GM10266 (cell line): ENCODE measurements around the gene RFT1.
A peak's percentile ranks its signal among the peaks of the same experiment; 100 is the strongest.

Experiments used
- DNase-seq: peaks from one replicate; pipeline ENCODE4 v3.0.0; 2012; ENCODE audit errors: extremely low spot score
- TF ChIP-seq, protein P1 (sequence below): IDR thresholded peaks from 2 replicates; pipeline ENCODE4 v1.5.1; 2012; ENCODE audit warnings: mild to moderate bottlenecking, low read depth; ENCODE audit not compliant: control insufficient read depth, insufficient read depth; ENCODE audit errors: missing control alignments

The RFT1 gene

DNA sequence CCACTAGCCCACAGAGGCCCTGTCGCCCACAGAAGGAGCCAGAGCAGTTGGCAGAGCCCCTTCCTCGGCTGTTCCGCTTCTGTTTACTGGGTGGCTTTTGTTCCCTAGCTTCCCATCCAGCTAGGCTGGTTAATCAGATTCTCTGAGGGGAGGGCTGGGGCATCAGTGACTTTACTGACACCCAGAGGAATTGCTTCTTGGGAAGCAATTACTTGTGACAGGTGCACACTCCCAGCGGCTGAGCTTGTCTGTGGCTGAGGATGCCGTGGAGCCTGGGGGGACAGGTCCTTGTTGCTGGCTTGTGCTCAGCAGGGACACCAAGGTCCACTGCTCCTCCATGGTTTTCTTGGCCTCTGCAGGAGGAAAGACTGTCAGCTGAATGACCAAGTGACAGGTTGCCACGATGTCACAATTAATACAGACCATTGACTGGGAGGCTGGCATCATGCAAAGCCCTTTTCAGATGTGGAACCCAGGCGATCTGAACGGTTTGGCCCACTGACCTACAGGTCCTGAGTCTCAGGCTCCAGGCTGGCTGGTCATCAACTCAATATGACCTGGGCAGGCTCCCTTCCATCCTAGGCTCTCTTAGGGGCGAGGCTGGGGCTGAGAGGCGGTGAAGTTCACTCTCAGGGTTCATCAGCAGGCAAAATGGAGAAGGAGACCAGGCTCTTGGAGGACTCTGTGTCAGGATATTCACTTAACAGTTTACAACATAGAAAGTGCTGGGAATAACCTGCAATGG, 52.6 kb downstream of the RFT1 start:
- no peak for DNase-seq
- TF ChIP-seq, protein P1, sequence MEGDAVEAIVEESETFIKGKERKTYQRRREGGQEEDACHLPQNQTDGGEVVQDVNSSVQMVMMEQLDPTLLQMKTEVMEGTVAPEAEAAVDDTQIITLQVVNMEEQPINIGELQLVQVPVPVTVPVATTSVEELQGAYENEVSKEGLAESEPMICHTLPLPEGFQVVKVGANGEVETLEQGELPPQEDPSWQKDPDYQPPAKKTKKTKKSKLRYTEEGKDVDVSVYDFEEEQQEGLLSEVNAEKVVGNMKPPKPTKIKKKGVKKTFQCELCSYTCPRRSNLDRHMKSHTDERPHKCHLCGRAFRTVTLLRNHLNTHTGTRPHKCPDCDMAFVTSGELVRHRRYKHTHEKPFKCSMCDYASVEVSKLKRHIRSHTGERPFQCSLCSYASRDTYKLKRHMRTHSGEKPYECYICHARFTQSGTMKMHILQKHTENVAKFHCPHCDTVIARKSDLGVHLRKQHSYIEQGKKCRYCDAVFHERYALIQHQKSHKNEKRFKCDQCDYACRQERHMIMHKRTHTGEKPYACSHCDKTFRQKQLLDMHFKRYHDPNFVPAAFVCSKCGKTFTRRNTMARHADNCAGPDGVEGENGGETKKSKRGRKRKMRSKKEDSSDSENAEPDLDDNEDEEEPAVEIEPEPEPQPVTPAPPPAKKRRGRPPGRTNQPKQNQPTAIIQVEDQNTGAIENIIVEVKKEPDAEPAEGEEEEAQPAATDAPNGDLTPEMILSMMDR, result no peak

DNA sequence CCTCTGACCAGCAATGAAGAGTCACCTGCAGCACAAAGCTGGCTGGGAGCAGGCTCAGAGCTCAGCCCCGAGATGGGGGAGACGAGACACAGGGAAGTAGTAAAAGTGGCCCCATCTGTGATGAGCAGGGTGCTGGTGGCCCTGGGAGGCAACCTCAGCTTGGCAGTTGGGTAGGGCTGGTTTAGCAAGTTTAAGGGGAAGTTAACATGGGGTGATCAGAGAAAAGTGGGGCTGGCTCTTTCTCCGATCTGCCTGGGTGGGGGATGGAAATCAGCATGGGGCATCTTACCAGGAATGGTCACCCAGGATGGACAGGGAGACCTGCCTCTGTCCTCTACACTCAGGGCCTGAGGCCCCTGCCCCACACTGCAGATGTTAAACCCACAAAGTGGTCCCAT, 54.5 kb downstream of the RFT1 start:
- TF ChIP-seq, protein P1, result no peak
- DNase-seq, result no peak

DNA sequence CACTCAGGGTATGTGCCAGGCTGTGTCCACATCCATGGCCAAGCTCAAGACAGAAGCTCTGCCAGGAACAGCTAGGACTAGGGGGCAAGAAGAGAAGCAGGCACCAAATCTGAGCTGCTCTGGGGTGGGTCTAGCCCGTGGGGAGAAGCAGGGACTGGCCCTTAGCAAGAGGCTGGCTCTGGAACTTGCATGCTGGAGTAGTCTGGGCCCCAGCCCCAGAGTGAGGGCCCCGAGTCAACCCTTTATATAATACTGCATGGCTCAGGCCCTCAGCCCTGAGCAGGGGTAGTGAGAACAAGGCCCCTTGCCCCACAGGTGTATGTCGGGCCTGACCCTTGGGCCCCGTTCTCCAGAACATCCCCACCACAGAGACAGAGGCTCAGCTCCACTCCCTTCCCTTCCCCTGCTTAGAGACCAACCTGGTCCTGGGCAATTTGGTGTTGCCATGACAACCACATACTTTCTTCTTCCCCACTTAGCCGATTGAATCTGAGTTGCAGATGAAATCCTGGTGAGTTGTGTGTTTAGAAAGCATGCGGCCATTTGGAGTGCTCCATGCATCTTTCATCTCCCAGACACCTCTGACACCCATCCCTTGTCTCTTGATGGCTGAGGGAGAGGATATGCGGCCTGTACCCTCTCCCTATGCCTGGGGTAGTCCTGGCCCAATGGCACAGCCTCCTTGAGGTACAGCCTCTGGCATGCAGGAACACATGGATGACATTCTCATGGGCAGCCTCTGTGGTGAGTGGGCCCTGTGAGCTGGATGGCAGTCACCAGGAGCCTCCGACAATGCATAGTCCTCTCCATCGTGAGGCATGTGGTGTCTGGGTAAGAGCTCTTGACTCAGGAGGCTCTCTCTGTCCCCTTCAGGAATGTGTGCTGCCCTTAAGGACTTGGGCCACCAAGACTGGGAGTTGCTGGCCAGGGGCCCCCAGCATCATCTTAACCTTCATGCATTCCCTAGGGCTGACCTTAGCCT, 55.2 kb downstream of the RFT1 start:
- DNase-seq, result no peak

DNA sequence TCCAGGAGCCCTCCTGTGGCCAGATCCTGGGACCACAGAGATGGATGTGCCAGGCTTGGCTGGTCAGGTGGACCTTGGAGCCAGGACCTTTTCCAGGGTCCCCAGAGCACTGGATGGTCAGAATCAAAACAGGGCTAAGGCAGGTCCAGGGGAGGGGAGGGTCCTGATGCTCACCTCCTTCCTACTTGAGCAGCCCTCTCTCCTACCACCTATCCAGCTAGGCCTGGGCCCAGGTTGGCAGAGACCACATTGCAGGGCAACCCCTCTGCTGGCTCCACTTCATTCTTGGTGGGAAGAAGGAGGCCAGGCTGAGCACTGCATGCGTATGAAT, 55.9 kb downstream of the RFT1 start:
- TF ChIP-seq, protein P1, result no peak
- DNase-seq, result no peak

More for the DNA sequence above, 55.2 kb downstream of the RFT1 start:
- TF ChIP-seq, protein P1, result no peak

DNA sequence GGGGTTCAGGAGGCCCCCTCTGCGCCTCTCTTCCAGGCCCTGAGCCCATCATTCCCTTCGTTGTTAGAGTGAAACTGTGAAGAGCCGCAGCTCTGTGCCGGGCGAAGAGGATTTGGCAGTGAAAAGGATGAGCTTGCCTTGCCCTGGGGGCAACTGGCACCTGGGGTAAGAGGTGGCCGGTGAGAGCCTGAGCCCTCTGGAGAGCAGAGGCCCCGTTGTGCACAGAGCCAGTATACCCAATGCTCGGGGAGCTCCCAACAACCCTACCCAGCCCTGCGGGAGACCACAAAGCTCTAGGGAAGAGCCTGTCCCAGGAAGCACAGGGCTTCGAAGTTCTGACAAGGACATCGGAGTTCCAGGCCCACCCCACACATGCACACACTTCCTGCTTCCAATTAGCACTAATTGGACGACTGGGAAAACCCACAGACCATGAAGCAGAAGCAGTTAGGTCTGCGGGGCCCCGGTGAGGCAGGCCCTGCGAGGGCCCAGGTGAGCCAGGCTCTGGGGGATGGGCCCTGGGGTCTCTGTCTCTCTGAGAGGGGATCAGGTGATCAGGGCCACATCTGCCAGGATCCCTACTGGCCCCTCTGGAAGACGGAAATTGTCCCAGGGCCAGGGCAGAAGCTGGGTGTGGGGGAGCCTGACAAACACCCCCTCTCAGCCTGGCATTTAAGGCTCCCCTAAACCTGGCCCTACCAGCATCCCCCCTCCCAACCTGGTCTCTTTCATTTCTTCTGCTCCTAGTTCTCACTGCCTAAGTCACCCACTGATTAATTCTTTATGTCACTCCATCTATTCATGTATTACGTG, 56.5 kb downstream of the RFT1 start:
- TF ChIP-seq, protein P1, result no peak
- DNase-seq, result no peak

DNA sequence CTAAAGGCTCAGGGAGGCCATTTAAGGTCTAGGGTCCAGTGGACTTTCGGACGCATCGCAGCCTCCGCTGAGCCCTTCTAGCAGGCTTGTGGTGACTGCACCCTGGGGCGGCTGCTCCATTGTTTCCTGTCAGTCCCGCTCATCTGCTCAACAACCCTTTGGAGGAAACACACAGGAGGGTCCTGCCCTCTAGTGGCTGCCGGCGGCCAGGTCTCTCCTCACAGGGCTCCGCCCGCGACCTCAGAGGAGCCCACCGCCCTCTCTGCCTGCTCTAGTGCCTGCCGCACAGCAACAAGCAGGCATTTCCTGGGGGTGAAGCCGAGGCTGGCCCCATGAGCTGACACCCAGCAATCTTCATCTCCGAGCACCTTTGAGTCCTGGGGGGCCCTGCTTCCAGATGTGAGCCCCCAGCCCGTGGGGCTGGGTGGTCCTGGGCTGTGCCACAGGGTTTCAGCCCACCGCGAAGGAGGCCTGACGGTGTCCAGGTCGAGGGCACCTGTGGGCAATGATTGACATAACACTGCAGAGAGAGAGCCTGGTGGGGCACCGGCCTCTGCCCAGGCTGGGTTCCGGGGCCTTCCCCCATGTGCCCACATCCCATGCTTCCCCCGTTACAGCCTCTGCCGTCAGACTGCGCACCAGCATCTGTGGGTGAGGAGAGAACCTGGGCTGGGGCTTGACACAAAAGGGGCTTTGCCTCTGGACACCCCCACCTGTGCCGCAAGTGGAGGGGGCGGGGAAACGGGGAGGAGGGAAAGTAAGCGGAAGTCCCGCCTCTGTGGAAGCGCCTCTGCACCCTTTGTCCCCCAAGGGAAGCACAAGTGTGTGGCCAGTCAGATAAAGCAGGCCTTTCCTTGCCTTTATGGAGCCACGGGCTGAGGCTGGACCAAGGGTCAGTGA, 57.3 kb downstream of the RFT1 start:
- peak; percentile 81 for DNase-seq
- TF ChIP-seq, protein P1, result peak; percentile 93
